ENCODE data around the gene DGKI.

DGKI gene

DNA sequence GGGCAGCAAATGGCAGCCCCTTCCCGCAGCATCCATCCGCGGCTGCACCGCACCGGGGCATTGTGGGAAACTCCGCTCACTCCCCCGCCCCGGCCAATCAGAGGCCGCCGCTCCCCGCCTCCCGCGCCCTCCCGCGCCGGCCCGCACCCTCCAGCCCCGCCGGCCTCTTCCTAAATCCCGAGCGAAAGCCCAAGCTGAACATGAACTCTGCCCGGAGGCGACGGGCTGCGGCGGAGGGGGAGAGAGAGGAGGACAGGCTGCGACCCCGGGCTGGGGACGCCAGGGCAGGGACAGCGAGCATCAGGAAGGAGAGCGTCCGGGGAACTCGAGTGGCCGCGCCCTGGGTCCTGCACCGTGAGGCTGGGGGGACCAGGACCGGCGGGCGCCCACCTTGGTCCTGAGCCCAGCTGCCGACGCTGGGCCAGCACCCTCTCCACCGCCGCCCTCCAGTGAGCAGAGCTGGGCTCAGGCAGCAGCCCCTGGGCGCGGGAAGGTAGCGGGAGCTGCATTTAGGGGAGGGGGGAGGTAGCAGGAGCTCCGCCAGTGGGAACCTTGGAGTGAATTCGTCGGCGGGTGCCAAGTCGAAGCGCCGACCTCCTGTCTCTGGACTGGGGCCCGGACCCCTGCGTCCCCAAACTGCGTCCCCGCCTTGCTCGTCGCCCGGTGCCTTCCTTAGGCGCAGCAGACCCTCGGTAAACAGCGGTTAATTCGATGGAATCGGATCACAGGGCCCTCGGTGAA is at the start of gene DGKI:
Gene DGKI (minus strand): TSS at position 148 of the 741 bp plus-strand sequence.
- DNase-seq, result no peak

DNA sequence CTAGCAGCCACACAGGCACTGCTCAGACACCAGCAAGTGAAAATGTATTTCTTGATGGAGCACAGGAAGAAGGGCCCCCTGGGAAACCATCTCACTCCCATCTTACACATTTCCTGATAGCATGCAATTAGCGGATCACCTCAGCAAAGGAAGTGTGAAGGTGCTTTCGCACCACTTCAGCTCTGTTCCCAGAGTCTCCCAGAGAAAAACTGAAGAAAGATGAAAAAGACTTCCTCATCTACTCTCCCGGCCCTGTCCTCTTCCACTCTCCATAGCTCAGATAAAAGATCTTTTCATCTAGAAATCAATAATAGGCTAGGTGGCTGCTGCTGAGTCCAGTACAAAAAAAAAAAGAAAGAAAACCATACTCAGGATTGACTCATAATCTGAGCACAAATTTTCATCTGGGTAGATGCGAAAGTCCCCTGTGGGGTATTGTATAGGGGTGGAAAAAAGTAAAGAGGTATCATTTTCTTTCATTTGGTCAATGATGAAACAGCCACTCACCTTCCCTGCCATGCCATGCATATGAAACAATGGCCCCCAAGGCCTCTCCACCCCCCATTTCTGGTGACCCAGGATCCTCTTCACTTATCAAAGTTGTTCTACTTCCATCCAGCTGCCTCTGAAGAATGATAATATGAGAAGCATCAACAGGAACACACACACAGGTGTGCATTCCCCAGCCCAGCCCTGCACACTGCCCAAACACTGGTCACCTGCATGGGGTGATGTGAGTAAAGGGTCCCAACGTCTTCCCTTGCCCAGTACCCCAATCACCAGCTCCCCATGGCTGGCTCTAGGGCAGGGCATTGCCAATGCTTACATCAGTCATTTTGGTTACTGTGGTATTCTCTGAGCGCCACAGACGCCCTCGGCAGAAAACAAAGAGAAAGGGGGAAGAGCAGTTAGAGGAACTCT is 48.8 kb upstream of the DGKI start:
- DNase-seq, result no peak

- DNase-seq, result no peak
These were observed 46.5 kb upstream of the DGKI start for GRCh38 chr7:137893143-137893742.

DNA sequence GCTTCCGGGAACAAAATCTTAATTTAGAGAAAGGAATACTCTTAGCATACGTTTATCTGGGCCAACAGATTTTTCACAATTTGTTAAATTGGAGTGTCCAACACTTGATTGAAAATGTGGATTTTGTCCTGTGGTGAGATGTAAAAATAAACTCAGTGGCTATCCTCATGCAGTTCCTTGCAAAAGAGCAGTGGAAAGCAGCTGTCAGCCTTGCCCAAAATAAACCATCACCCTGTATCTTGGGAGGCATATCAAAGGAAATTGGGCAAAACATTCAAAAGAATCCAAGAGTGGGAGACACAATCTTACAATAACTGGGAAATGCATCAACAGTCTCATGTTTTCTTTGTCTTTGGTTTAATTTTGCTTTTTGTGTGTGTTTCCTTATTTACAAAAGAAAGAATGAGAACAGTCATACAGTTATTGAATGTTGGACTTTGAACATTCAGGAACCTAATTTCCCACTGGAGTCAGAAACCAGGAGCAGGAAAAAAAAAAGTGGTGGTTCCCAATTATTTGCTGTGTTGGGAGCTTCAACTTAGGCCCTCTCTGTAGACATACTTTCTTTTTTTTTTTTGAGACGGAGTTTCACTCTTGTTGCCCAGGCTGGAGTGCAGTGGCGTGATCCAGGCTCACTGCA is 44.4 kb upstream of the DGKI start:
- no peak for DNase-seq

GRCh38 chr7:137890449-137890921 is 43.7 kb upstream of the DGKI start:
- DNase-seq, result no peak

GRCh38 chr7:137888241-137888640 is 41.5 kb upstream of the DGKI start:
- no peak for DNase-seq

- DNase-seq, result no peak
These were observed 40.0 kb upstream of the DGKI start for GRCh38 chr7:137886746-137887145.

DNA sequence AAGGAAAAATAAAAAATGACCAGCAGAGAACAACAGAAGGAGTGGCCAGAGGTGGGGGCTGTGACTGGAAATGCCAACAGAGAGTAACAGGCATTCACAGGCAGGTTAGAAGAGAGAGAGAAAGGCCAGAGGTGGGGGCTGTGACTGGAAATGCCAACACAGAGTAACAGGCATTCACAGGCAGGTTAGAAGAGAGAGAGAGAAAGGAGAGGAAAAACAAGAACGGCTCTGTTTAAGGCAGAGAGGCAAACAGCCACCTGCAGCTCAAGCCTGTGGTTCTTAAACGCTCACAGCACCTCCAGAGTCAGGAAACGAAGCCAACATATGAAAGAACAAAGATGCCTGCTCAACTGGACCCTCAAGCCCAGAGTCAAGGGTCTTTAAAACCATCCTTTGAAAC is 39.5 kb upstream of the DGKI start:
- no peak for DNase-seq

DNA sequence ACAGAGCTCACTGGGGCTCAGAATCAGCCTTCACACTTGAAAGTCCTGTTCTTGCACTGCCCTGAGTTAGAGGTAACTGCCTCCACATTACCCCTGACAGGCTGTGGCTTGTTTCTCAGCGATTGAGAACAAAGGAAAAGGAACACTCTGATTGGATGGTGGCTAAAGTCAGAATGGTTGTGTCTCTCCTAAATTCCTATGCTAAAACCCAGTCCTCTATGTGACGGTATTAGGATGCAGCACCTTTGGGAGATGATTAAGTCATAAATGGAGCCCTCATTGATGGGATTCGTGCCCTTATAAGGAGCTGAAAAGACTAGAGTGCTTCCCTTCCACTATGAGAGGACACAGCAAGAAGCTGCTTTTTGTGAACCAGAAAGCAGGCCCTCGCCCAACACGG is 38.9 kb upstream of the DGKI start:
- DNase-seq, result no peak

DNA sequence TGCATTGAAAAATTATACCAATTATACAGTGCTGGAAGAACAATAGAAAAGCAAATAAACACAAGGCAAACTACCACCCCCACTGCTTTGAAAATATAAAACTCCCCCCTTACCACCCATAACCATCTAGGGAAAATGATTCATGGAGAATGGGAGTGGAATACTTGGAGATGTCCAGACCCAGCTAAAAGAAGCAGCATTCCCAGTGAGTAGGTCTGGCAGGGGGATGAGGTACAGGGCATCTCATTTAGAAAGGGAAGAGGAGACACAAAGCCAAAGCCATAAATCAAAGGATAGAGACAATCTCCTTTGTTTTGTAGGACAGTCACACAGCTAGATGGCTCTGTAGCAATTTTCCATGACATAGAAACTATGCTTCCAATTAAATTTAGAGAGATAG is 36.0 kb upstream of the DGKI start:
- no peak for DNase-seq

- no peak for DNase-seq
These were observed 35.5 kb upstream of the DGKI start for GRCh38 chr7:137882261-137882668.

DNA sequence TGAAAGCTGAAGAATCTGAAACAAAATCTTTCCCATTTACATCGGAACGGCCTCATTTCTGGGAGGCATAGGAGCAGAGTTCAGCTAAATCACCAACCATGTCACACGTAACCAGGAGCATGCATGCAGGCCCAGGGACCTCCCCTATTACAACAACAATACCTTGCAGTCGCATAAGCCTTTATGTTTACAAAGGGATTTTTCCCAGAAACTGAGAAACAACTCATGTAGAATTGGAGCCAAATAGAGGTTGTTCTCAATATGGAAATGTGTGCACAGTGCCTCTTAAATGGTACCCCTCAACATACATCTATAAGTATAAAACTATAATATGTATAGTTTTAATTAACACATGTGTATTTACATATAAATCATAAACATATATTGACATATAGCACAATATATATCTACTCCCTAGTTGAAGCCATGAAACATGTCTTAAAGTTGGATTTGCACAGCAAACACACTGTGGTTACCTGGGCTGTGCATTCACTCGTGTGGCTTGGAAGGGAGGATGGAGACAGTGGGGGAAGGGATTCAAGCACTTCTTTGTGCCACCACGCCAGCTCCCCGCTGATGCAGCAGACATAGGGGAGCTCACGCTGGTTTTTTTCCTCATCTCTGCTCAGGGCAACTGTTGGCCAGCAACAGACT is 35.0 kb upstream of the DGKI start:
- no peak for DNase-seq

DNA sequence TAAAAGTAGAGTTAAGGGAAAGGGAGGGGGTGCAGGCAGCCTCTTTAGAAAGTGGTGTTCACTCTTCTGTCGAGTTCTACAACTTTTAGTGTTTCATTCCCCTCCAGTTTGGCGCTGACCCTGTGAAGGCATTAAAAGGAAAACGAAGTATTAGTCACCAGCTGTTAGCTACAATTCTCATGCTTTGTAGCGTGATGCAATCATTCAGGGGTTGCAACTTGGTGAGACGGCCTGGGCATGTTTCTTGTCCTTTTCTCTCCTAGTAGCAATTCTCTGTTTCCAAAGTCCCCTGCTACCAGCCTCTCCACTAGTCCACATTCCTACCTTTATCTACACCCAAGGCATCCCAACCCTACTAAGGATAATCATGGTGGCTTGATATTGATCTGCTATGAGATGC is 33.7 kb upstream of the DGKI start:
- DNase-seq, result no peak

DNA sequence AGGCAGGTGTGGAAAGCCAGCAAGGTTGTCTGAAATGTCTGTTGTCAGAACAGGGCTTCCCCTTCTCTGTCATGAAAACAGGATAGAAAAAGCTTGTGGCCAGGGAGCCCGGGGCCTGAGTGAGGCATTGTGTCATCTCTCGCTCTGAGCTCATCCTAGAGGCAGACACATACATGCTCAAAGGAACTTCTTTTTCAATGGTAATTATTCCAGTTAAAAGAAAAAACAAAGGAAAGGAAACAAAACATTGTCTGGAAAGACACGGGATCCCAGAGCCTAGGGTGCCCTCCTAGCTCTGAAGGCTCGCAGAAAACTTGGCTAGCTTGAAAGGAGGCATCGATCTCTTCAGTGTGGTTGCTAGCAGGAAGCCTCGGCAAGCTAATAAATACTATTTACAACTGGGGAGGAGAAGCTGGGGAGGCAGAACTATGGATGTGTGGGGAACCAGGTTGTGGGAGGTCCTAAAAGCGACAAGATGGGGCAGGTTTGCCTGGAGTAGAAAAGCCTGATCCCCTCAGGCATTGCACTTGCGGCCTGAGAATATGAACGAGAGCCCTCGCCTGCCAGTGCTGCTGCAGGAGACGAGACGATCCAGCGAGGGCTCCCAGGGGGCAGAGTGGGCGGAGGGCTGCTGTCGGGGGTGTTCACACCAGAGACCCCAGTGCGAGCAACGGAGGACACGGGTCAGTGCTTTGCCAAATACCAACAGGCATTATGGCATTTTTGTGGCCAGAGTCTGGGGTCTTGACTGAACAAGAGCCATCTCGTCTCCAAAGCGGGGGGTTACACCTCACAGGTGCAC is 32.8 kb upstream of the DGKI start:
- DNase-seq, result no peak

DNA sequence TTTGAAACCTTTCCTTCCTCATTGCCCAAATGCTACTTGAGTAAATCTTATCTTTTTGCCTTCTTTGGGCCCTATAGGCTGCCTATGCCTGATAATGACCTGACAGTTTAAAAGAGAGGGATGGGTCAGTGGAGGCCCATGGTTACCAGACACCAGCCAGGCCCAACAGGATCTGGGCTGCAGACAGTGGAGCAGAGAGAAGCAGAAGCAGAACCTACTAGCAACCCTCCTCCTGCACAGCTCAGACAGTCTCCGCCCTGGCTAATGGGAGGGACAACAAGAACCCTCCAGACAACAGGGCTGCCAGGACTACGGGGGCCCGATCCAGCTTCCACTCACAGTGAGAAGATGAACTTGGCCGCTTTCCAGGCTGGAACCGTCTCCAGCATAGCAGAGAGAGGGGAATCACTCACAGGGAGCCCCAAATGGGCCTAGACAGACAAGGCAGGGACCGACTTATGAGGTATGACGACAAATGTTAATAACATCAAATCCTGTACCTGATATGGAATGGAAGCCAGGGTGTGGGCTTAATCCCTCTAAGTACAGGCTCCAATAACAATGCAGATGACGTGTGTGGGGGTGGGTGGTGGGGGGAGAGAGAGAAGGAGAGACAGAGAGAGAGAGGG is 31.7 kb upstream of the DGKI start:
- no peak for DNase-seq

- no peak for DNase-seq
These were observed 30.4 kb upstream of the DGKI start for GRCh38 chr7:137877027-137877675.

- no peak for DNase-seq
These were observed 29.0 kb upstream of the DGKI start for GRCh38 chr7:137875746-137876145.

GRCh38 chr7:137873979-137874777 is 27.4 kb upstream of the DGKI start:
- no peak for DNase-seq

DNA sequence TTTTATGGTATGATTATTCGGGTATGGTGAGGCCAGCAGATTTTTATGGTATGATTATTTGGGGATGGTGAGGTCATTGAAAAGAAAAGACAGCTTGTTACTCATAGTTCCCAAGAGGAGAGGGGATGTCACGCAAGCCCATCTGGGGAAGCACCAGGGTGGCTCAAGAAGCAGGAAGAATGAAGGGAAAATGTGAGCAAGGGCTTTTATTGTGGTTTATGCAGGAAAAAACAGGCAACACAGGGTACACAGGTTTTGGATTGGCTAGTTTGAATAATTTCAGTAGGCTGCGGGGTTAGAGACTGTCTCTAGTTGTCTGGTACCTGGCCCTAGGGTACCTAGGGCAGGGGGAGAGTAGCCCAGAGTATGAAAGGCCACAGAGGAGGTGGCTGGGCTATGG is 26.8 kb upstream of the DGKI start:
- DNase-seq, result no peak
